Epithelial cell of umbilical artery (primary cell): ENCODE results near the gene ZKSCAN1. TPM values are rescaled to one million over a fixed set of nuclear protein-coding genes. Genes with fewer than 3 reads are reported as not detected.

ENCODE experiments used
- total RNA-seq: library from RNA; depleted of rRNA; stranded (reverse); fragments of >200 nt; gene quantifications from 2 replicates; pipeline ENCODE4 v1.2.3, GENCODE V29; 2014

Gene ZKSCAN1
- 27.5 and 32.8 TPM in 2 replicates for total RNA-seq

DNA sequence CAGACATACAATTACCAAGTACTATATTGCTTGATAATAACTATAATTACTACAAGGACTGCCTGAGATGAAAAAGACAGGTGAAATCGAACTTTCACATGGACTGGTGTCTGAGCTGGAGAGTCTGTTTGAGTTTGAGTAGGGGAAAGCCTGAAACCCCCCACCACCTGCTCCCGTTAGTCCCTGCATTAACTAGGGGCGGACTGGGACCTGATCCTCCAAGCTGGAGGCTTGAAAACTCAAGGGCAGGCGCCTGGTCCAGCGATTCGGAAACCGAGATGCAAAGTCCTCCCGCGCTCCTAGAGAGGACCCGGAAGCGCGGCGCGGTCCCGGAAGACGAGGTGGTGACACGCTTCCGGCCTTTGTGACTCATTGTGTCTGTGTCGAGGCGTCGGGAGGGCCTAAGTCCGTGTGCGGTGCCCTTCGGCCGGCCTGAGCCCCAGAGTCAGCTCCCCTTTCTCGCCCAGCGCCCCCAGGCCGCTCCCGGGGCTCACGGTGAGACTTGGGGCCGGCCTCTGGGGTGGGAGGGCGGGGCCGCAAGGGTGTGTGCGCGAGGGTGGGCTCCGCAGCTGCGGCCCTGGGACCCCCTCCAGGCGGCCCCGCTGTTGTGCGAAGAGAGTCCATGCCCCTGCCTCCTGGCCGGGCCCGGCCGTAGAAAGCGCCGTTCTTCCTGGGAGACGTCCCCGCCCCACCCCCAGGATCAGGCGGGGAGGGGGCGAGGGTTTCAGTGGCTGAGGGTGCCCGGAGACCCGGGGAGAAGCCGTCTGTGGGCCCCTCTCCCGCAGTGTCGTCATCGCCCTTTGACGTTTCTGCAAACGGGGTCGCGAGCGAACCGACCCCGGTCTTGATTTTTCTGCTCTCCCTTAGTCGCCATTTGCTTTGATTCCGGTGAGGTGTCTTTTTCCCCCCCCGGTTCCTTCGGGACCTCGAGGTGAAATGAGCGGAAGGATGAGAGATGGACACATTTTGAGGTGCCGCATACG, at the start of gene ZKSCAN1:
Gene ZKSCAN1, plus strand, starts transcription at position 365 of the 983 bp plus-strand sequence. CDS start 7,911 bp downstream, outside the sequence.

DNA sequence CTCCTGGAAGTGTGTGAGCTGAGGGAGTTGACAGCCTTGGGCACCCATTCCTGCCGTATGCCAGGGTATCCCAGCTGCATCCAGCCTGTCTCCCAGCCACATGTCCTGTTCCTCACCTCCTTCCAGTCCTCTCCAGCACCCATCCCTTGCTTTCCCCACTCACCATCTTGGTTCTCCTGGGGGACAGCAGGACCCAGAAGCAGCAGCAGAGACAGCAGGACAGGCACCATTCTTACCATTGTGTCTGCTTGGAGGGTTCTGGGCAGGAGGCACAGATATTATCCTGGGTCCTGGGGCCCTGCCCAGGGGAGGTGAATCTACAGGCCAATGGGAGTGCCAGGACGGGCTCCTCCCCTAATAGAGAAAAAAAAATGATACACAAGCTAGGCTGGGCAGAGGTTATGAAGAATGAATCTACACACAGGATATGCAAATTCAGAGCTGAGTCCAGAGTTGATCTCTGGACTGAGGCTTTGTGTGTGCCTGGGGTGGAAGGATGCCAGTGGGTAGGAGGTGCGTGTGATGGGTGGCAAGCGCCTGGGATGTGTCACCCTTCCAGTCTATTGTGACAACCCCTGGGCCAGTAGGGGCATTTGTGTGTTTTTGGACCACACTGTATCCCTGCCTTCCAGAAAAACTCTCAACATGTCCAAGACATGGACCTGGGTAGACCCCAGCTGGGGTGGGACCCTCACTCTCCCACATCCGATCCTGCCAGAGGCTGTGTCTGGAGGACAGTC, 39.4 kb upstream of the ZKSCAN1 start, which contains the start of gene AZGP1:
Gene AZGP1, minus strand, starts transcription at position 250 of the 740 bp plus-strand sequence. Its CDS starts 11 bp downstream, at position 239.

DNA sequence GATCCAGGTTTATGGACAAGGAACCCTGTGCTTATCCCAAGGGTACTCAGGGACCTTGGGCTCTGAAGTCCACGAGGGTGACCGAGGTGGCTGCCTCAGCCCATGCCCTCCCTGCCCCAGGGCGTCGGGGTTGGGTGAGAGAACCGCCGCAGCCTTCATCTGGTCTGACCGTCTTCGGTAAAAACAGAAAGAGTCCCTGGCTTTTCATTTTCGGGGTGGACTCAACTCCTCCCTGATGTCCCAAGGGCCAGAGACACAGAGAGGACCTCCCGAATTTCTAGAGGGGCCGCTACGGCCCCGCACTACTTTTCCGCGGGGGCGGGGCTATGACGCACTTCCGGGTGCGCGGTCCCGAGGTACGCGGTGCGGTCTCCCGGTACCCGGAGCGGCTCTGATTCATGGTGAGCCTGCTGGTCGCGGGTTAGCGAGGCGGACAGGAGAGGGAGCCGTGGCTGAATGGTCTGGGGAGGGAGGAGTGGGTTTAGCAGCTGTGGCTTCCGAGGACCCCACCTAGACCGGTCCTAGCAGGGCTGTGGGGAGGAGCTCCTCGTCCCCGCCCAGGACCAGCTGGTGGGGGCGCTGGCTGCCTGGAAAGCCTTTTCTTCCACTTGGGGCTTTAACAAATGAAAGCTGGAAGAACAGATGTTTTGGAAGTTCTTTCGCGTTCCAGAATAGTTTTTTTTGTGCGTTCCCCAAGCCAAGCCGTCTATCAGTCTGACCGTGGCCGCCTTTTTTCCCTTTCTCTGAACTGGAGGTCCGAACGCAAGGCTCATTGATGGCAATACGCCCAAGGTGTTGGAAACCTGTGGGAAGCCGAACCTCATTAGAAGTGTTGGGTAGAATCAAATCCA, 34.3 kb downstream of the ZKSCAN1 start, which contains the start of gene ZSCAN21:
Gene ZSCAN21, plus strand, starts transcription at position 334 of the 851 bp plus-strand sequence. CDS start 7,233 bp downstream, outside the sequence.

DNA sequence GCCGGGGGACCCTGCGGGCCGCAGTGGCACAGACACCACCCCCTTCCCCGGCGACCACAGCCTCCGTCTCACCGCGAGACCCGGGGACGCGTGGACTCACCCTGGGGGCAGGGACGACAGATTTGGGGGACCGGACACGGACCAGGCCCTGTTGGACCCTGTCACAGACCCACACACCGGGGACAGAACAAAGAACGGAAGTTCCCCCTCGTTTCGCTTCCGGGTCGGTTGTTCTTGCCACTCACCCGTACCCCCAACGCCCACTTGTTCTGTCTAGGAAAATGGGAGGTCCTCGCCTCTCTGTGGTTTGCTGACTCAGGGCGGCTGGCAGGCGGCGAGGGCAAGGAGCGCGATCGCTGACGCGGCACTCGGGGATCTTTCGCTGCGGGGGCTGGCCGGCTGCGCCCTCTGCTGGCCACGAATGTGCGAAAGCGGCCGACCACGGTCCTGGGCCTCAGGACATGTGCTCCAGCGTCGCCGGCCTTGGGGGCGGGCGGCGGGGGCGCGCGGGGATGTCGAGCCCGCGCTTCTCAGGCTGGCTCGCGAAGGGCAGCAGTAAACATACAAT, 66.2 kb downstream of the ZKSCAN1 start, which contains the start of gene ZNF3:
Gene ZNF3, minus strand, starts transcription at position 189 of the 568 bp plus-strand sequence. CDS start 4,366 bp downstream, outside the sequence.

DNA sequence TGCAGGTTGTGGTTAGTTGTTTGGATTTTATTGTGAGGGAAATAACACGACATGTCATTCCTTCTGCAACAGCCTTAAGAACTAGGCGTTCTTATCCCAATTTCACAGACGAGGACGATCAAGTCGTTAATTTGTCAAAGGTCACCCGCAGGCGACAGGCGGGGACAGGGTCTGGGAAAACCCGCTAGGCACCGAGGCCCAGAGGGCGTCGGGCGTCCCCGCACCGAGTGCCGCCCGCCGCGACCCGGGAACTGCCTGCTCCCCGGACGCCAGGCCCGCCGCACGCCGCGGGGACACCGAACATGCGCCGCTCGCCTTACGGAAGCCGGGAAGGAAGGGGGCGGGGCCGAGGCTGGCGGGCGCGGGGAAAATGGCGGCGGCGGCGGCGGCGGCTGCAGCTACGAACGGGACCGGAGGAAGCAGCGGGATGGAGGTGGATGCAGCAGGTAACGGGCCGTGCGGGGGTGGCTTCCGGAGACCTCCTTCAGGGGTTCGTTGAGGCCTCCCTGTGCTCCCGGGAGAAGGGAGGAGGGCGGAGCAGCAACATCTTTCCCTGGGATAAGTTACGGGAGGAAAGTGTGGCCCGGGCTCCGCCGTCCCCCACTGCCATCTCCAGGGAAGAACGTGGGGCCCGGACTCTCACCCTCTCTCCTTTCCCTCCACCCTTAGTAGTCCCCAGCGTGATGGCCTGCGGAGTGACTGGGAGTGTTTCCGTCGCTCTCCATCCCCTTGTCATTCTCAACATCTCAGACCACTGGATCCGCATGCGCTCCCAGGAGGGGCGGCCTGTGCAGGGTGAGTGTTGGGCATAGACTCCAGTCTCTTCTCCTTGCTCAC, 73.4 kb downstream of the ZKSCAN1 start, which contains the start of gene COPS6:
Gene COPS6, plus strand, starts transcription at position 349 of the 837 bp plus-strand sequence. Its CDS starts 22 bp downstream, at position 371.

Other genes with a start within 250 kb of the ZKSCAN1 start
- gene CYP3A4, start 231.4 kb upstream of the ZKSCAN1 start, total RNA-seq, result not detected in 2 replicates
- gene CYP3A43, start 187.6 kb upstream of the ZKSCAN1 start, total RNA-seq, result not detected in 2 replicates
- gene OR2AE1, start 138.6 kb upstream of the ZKSCAN1 start, total RNA-seq, result 0.30 TPM in 1 of 2 replicates, not detected in the other
- 15.6 and 16.3 TPM in 2 replicates for gene TRIM4, start 96.1 kb upstream of the ZKSCAN1 start, total RNA-seq
- 0.30 TPM in 1 of 2 replicates, not detected in the other for gene GJC3, start 86.0 kb upstream of the ZKSCAN1 start, total RNA-seq
- not detected in 2 replicates for gene AZGP1, start 39.6 kb upstream of the ZKSCAN1 start, total RNA-seq
- 7.1 and 8.4 TPM in 2 replicates for gene ZSCAN21, start 34.2 kb downstream of the ZKSCAN1 start, total RNA-seq
- gene ZNF3, start 66.1 kb downstream of the ZKSCAN1 start, total RNA-seq, result 26.3 and 26.6 TPM in 2 replicates
- 109 and 112 TPM in 2 replicates for gene COPS6, start 73.4 kb downstream of the ZKSCAN1 start, total RNA-seq
- 104 and 124 TPM in 2 replicates for gene MCM7, start 85.8 kb downstream of the ZKSCAN1 start, total RNA-seq
- 25.3 and 38.8 TPM in 2 replicates for gene AP4M1, start 86.0 kb downstream of the ZKSCAN1 start, total RNA-seq
- 31.2 and 32.5 TPM in 2 replicates for gene TAF6, start 103.8 kb downstream of the ZKSCAN1 start, total RNA-seq
- 30.5 and 50.3 TPM in 2 replicates for gene CNPY4, start 104.0 kb downstream of the ZKSCAN1 start, total RNA-seq
- gene MBLAC1, start 111.4 kb downstream of the ZKSCAN1 start, total RNA-seq, result 2.7 and 2.9 TPM in 2 replicates
- 134 and 148 TPM in 2 replicates for gene LAMTOR4, start 133.3 kb downstream of the ZKSCAN1 start, total RNA-seq
- 5.5 and 6.2 TPM in 2 replicates for gene TRAPPC14, start 143.1 kb downstream of the ZKSCAN1 start, total RNA-seq
- 0.61 and 0.65 TPM in 2 replicates for gene GAL3ST4, start 153.0 kb downstream of the ZKSCAN1 start, total RNA-seq
- 6.8 and 7.0 TPM in 2 replicates for gene GPC2, start 161.8 kb downstream of the ZKSCAN1 start, total RNA-seq
- 0.65 and 1.1 TPM in 2 replicates for gene STAG3, start 162.3 kb downstream of the ZKSCAN1 start, total RNA-seq
- not detected in 2 replicates for gene PVRIG, start 204.4 kb downstream of the ZKSCAN1 start, total RNA-seq